ENCODE data around the gene SHOC2. TPM values are rescaled to one million over a fixed set of nuclear protein-coding genes. Genes with fewer than 3 reads are reported as not detected.

SHOC2 gene
- total RNA-seq, 1 donor from 2014 or later = 79.5 TPM

GRCh38 chr10:111039522-111039921 lies 120.1 kb downstream of the SHOC2 start:
- DNase-seq (ENCODE audit: low spot score) = no peak

- DNase-seq (ENCODE audit: low spot score) = no peak
Observed at GRCh38 chr10:111057006-111057405, 137.6 kb downstream of the SHOC2 start.

Small RNAs within 50 kb of the gene (microRNA-seq; reads per million reads assigned to microRNA genes)
- gene MIR548E (ENCODE audit: borderline number of aligned reads) = not detected

Other genes with a start within 250 kb of the SHOC2 start
- gene PDCD4, start 47.7 kb upstream of the SHOC2 start, total RNA-seq = 146 TPM
- gene BBIP1, start 424 bp upstream of the SHOC2 start, total RNA-seq = 26.9 TPM
- 187 TPM for gene ADRA2A, start 157.4 kb downstream of the SHOC2 start, total RNA-seq

All from mesenteric fat pad (tissue), 1 donor.